GM18873 (cell line): Measurements from ENCODE around the gene EVI5L.

Experiments
- ATAC-seq: cut with Tn5 transposase; IDR thresholded peaks from one replicate; pipeline ENCODE4 v1.9.1; 2021; ENCODE audit warnings: mild to moderate bottlenecking, moderate library complexity, moderate number of reproducible peaks; ENCODE audit not compliant: unreplicated experiment, low FRiP score

The EVI5L gene

DNA sequence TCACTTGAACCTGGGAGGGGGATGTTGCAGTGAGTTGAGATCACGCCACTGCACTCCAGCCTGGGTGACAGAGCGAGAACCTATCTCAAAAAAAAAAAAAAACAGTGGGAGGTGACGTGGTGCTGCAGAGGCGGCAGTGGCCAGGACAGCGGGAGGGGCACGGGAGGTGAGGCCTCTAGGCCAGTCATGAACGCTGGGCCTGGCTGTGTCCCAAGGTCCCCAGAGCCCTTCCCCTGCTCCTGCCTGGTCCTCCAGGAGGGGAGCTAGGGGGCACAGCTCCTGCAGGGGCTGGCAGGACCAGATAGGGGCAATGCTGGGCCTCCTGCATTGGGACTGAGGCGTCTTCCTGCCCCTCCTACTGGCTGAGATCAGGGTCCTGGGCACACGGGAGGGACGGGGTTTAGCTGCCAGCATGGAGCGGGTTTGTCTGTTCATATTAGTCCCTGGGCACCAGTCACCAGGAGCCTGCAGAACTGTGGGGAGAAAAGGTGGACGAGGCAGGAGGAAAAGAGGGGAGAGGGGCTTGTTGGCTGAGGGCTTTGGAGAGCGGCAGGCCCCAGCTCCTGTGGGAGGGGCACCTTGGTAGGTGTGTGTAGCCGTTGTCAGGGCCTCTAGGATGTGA, 78.2 kb downstream of the EVI5L start:
- ATAC-seq: no peak

DNA sequence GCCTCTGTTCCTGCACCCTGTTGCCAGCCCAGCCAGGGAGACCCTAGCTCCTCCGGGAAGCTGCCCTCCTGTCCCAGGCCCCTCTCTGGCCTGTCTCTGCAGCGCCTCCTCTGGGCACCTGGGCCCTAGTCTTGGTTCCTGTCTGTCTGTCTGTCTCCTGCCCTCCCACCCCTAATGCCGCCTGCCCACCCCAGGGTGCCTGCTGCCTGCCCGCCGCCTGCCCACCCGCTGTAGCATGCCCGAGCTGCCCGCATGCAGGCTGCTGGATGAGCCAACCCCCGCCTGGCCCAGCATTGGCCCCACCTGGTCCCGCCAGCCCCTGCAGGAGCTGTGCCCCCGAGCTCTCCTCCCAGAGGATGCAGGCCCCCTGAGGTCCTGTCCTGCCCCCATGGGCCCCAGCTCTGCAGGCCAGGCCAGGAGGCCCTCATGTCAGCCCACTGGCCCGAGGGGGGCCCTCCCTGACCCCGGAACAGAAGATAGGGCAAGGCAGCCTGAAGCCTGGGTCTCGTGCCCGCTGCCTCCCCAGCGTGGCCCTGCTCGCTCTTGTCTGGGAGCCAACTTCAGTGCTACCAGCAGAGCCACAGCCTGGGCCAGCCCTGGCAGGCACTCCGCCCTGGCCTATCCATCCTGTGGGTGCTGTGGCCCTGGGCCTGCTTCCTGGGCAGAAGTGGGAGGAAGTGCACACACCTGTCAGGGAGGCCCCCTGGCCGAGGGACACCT, 78.9 kb downstream of the EVI5L start:
- no peak for ATAC-seq

DNA sequence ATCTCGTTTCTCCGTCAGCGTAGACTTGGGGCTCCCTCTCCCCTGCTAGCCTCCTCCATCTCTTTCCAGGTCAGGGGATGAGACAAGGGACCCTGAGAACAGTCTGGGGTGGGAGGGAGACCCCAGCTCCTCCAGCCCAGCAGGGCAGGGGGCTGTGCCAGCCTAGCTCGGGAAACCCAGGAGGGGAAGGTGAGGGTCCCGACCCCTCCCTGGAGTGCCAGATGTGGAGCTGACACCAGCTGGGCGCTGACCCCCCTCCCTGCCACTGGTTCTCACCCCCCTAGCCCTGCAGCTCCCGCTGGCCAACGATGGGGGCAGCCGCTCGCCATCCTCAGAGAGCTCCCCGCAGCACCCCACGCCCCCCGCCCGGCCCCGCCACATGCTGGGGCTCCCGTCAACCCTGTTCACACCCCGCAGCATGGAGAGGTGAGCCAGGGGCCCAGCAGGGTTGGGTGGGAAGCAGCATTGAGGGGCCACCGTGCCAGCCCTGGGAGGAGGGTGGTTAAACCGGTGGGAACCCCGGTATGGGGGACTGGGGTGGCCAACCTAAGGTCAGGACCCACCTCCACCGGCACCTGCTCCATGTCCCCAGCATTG, 79.6 kb downstream of the EVI5L start:
- ATAC-seq: no peak

DNA sequence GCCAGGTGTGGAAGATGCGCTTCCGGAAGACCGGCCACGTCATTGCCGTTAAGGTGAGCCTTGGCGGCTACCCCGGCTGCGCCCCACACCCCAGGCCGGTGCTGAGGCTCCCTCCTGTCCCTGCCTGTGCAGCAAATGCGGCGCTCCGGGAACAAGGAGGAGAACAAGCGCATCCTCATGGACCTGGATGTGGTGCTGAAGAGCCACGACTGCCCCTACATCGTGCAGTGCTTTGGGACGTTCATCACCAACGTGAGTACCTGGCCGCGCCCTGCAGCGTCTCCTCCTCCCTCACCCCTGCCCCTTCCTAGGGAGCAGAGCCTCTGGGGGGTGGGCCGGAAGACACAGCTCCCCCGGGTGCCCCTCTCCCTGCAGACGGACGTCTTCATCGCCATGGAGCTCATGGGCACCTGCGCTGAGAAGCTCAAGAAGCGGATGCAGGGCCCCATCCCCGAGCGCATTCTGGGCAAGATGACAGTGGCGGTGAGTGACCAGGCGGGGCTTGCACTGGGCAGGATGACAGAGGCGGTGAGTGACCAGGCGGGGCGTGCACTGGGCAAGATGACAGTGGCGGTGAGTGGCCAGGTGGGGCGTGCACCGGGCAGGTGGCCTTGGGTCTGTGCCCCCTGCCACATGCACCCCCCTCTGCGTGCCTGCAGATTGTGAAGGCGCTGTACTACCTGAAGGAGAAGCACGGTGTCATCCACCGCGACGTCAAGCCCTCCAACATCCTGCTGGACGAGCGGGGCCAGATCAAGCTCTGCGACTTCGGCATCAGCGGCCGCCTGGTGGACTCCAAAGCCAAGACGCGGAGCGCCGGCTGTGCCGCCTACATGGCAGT, 80.5 kb downstream of the EVI5L start:
- no peak for ATAC-seq

DNA sequence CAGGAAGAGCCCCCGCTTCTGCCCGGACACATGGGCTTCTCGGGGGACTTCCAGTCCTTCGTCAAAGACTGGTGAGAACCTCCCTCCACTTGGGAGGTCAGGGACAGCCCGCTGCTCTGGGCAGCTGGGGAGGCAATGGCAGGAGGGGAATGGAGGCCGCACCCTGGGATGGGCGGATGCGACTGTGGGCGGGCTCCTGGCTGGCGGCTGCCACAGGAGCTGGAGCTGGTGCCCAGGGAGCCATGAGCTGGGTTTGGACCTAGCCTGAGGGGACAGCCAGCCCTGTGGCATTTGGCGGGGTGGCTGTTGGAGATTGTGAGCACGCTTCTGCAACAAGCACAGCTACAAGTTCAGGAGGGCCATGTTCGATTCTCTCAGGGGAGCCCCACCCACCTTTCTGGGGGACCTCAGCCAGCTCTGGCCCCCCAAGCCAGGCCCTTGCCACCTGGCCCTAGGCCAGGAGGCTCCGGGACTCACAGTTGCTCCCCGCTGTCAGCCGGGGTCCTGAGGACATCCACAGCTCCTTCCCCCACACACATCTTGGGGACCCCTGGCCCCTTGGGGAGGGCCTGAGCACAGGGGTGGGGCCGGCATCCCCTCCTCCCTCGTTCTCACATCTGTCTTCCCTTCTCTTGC, 81.6 kb downstream of the EVI5L start:
- no peak for ATAC-seq

DNA sequence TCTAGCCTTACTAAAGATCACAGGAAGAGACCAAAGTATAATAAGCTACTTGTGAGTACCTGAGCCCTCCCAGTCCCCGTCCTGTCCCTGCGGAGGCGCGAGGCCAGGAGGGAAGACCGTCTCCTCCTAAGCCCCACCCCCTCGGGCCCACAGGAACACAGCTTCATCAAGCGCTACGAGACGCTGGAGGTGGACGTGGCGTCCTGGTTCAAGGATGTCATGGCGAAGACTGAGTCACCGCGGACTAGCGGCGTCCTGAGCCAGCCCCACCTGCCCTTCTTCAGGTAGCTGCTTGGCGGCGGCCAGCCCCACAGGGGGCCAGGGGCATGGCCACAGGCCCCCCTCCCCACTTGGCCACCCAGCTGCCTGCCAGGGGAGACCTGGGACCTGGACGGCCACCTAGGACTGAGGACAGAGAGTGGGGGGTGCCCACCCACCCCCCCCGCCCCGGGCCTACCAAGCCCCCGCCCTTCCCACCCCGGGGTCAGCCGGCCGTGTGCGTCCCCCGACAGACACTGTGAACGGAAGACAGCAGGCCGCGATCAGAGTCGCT, 82.2 kb downstream of the EVI5L start:
- no peak for ATAC-seq

DNA sequence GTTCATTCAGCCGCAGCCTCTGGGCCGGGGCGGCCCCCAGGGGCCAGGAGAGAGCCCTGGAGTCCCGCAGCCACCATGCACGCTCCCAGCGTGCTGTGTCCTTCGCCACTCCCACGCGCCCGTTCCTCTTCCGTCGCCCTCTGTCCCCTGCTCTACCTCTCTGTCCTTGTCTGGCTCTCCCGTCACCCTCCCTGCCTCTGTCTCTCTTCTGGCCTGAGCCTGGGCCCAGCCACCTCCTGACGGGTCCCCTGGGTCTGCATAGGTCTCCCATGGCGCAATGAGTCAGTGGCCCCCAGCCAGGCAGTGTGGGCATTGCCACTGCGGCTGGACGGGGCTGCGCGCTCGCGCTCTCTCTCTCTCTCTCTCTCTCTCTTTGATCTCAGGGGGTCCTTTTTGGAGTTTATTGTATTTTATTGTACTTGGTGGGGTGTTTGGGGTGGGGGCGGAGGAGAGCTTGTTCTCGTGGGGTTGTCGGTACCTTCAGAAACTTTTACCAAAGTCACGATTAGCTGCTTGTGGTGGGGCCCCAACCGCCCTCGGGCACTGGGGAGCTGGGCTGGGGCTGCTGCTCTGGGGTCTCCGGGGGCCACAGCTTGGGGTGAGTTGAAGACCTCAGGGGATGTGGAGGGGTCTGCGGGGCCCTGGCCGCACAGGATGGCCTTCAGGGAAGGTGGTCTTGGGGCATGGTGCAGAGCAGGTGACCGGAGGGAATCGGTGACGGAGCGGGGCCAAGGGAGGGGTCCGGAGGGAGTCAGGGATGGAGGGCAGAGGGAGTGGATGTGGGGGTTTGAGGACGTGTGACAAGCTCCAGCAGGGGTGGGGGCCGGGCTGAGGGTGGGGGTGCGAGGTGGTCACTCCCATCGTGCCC, 82.9 kb downstream of the EVI5L start:
- no peak for ATAC-seq

DNA sequence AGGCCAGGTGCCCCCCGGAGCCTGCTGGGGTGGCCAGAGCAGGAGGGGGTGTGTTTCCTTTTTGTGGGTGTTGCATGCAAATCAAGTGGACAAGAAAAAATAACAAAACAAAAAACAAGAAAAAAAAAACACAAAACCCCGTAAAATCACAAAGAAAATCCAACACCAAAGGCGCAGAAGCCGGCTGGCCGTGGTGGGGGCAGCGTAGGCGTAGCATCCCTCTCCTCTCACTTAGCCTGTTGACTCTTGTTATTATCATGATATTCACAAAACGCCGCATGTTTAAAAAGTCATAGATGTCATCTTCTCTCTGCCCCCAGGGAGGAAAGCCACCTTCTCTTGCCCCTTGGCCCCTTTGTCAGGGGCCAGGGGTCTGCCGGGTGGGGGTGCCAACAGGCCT, 83.6 kb downstream of the EVI5L start:
- no peak for ATAC-seq

DNA sequence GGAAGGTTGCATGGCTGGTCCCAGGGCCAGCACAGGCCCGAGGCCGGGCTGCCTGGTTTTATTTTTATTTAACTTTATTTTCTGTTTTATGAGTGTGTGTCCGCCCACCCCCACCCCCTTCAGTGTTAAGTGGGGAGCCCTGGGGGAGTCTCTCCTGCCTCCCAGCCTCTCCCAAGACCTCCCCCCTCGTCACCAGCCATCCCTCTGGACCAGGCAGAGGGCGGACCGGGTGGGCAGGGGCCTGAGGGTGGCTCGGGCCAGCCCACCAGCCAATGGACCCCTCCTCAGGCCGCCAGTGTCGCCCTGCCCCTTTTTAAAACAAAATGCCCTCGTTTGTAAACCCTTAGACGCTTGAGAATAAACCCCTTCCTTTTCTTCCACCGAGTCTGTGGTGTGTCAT, 84.1 kb downstream of the EVI5L start:
- ATAC-seq: no peak
